ENCODE measurements around the gene SLC38A7.

DNA sequence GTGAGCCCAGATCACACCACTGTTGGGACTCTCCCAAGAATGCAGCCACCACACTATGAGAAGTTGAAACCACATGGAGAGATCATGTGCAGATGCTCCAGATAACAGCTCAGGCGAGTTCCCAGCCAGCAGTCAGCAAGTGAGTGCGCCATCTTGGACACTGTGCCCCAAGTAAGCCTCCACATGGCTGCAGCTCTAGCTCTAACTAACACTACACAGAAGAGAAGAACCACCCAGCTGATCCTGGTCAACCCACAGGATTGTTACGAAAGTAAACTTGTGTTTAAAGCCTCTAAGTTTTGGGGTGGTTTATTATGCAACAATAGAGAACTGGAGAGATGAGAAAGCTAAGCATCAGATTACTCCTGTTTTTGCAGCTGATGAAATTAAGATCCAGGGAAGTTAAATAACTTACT, 25.8 kb downstream of the SLC38A7 start:
- no peak for TF ChIP-seq CTCF (IDR thresholded peaks at IDR 0.05)
- no peak for TF ChIP-seq EP300 (IDR thresholded peaks at IDR 0.05)
- TF ChIP-seq POLR2A (IDR thresholded peaks at IDR 0.05): no peak
